22Rv1 (cell line): ENCODE data around the gene ARHGEF10L.

ENCODE experiments used
- CTCF ChIP-seq: fragments of 450-650 bp; IDR thresholded peaks from 2 replicates; pipeline ENCODE4 v1.5.1; 2017; ENCODE audit warnings: mild to moderate bottlenecking
- ZFX ChIP-seq: fragments of 450-650 bp; IDR thresholded peaks from 2 replicates; pipeline ENCODE4 v1.6.1; 2017; ENCODE audit warnings: antibody characterized with exemption, borderline replicate concordance

- TF ChIP-seq CTCF: no peak
- TF ChIP-seq ZFX: no peak
These were observed 82.2 kb downstream of the ARHGEF10L start for GRCh38 chr1:17621691-17622090.
